HEK293 (cell line): ENCODE results near the gene CD99L2.

Experiments
- CTCF ChIA-PET: fragments of 350-600 bp; formaldehyde crosslinking; extraction: SDS; loops from one replicate; lab custom pipeline; 2021; ENCODE audit warnings: antibody characterized with exemption; lab: Yijun Ruan, JAX
- POLR2A ChIA-PET: fragments of 300-600 bp; formaldehyde crosslinking; extraction: SDS; loops from one replicate; lab custom pipeline; 2020; ENCODE audit warnings: antibody characterized with exemption, inconsistent platforms; lab: Yijun Ruan, JAX
- H3K27ac ChIP-seq: fragments of 200-500 bp; sonication (Bioruptor generic); 2 replicates; pipeline ENCODE4 v1.5.1; 2014; ENCODE audit warnings: low read depth, low read length, control low read depth, inconsistent platforms; ENCODE audit errors: extremely low read depth
- H3K36me3 ChIP-seq, 2 experiments: fragments of 200-500 bp in 1 of 2; sonication (Bioruptor generic) in 1 of 2; 1 replicate in 1 of 2; 2 replicates in 1 of 2; pipeline ENCODE4 v1.5.1; 2014 to 2017; ENCODE audit warnings: inconsistent platforms in 2 of 2, low read length in 2 of 2; ENCODE audit not compliant: control insufficient read depth in 2 of 2, insufficient read depth in 1 of 2
- H3K4me1 ChIP-seq: fragments of 200-500 bp; sonication (Bioruptor generic); 2 replicates; pipeline ENCODE4 v1.5.1; 2014; ENCODE audit warnings: mild to moderate bottlenecking, low read length, inconsistent platforms; ENCODE audit not compliant: control insufficient read depth, insufficient read depth
- H3K4me3 ChIP-seq: 2 replicates; pipeline ENCODE4 v1.5.1; 2011; ENCODE audit warnings: low read depth, mild to moderate bottlenecking, control low read depth, low read length, moderate library complexity
- H3K9me3 ChIP-seq: fragments of 200-500 bp; sonication (Bioruptor generic); 2 replicates; pipeline ENCODE4 v1.5.1; 2014; ENCODE audit warnings: low read depth, low read length, inconsistent platforms; ENCODE audit not compliant: control insufficient read depth, insufficient read depth
- BCL11B ChIP-seq: fragments of 450-650 bp; formaldehyde crosslinking; IDR thresholded peaks from 2 replicates; pipeline ENCODE4 v1.5.1; 2016; ENCODE audit warnings: low read depth, missing biosample characterization, missing genetic modification characterization
- GLI4 ChIP-seq: fragments of 450-650 bp; formaldehyde crosslinking; IDR thresholded peaks from 2 replicates; pipeline ENCODE4 v1.5.1; 2016; ENCODE audit warnings: missing biosample characterization, missing genetic modification characterization
- KLF9 ChIP-seq: fragments of 450-650 bp; formaldehyde crosslinking; IDR thresholded peaks from 2 replicates; pipeline ENCODE4 v1.5.1; 2016; ENCODE audit warnings: missing biosample characterization, missing genetic modification characterization, low read depth
- PATZ1 ChIP-seq: fragments of 450-650 bp; formaldehyde crosslinking; IDR thresholded peaks from 2 replicates; pipeline ENCODE4 v1.5.1; 2016; ENCODE audit warnings: missing biosample characterization, missing genetic modification characterization
- SALL2 ChIP-seq: fragments of 450-650 bp; formaldehyde crosslinking; IDR thresholded peaks from 2 replicates; pipeline ENCODE4 v1.5.0; 2017; ENCODE audit warnings: missing biosample characterization, mild to moderate bottlenecking, missing genetic modification characterization, borderline replicate concordance
- ZBTB20 ChIP-seq: fragments of 450-650 bp; formaldehyde crosslinking; IDR thresholded peaks from 2 replicates; pipeline ENCODE4 v1.5.1; 2016; ENCODE audit warnings: missing biosample characterization, missing genetic modification characterization
- ZBTB44 ChIP-seq: fragments of 450-650 bp; IDR thresholded peaks from 2 replicates; pipeline ENCODE4 v1.5.1; 2018; ENCODE audit warnings: missing biosample characterization, mild to moderate bottlenecking, missing genetic modification characterization
- ZNF112 ChIP-seq: fragments of 450-650 bp; formaldehyde crosslinking; IDR thresholded peaks from 2 replicates; pipeline ENCODE4 v1.5.0; 2017; ENCODE audit warnings: missing biosample characterization, missing genetic modification characterization
- ZNF132 ChIP-seq: fragments of 450-650 bp; formaldehyde crosslinking; IDR thresholded peaks from 2 replicates; pipeline ENCODE4 v1.5.1; 2017; ENCODE audit warnings: missing biosample characterization, missing genetic modification characterization, borderline replicate concordance
- ZNF138 ChIP-seq: fragments of 450-650 bp; formaldehyde crosslinking; IDR thresholded peaks from 2 replicates; pipeline ENCODE4 v1.5.1; 2016; ENCODE audit warnings: missing biosample characterization, missing genetic modification characterization, borderline replicate concordance
- ZNF174 ChIP-seq: fragments of 450-650 bp; formaldehyde crosslinking; IDR thresholded peaks from 2 replicates; pipeline ENCODE4 v1.5.0; 2017; ENCODE audit warnings: missing biosample characterization, mild to moderate bottlenecking, missing genetic modification characterization
- ZNF23 ChIP-seq: fragments of 450-650 bp; formaldehyde crosslinking; IDR thresholded peaks from 2 replicates; pipeline ENCODE4 v1.5.1; 2016; ENCODE audit warnings: missing biosample characterization, missing genetic modification characterization, borderline replicate concordance
- ZNF239 ChIP-seq: fragments of 450-650 bp; formaldehyde crosslinking; IDR thresholded peaks from 2 replicates; pipeline ENCODE4 v1.5.1; 2016; ENCODE audit warnings: missing biosample characterization, missing genetic modification characterization
- ZNF362 ChIP-seq: fragments of 450-650 bp; formaldehyde crosslinking; IDR thresholded peaks from 2 replicates; pipeline ENCODE4 v1.5.1; 2016; ENCODE audit warnings: missing biosample characterization, missing genetic modification characterization
- ZNF521 ChIP-seq: fragments of 450-650 bp; formaldehyde crosslinking; IDR thresholded peaks from 2 replicates; pipeline ENCODE4 v1.5.1; 2017; ENCODE audit warnings: missing biosample characterization, mild to moderate bottlenecking, missing genetic modification characterization
- ZNF561 ChIP-seq: fragments of 450-650 bp; IDR thresholded peaks from 2 replicates; pipeline ENCODE4 v1.5.1; 2018; ENCODE audit warnings: missing biosample characterization, missing genetic modification characterization, borderline replicate concordance
- ZNF571 ChIP-seq: fragments of 450-650 bp; formaldehyde crosslinking; IDR thresholded peaks from 2 replicates; pipeline ENCODE4 v1.5.0; 2017; ENCODE audit warnings: missing biosample characterization, missing genetic modification characterization
- ZNF704 ChIP-seq: fragments of 450-650 bp; formaldehyde crosslinking; IDR thresholded peaks from 2 replicates; pipeline ENCODE4 v1.5.1; 2016; ENCODE audit warnings: missing biosample characterization, missing genetic modification characterization
- ZNF747 ChIP-seq: fragments of 450-650 bp; formaldehyde crosslinking; IDR thresholded peaks from 2 replicates; pipeline ENCODE4 v1.5.1; 2016; ENCODE audit warnings: missing biosample characterization, missing genetic modification characterization
- ZNF777 ChIP-seq: fragments of 450-650 bp; formaldehyde crosslinking; IDR thresholded peaks from 2 replicates; pipeline ENCODE4 v1.5.1; 2017; ENCODE audit warnings: missing biosample characterization, missing genetic modification characterization, borderline replicate concordance
- ZSCAN23 ChIP-seq: fragments of 450-650 bp; formaldehyde crosslinking; IDR thresholded peaks from 2 replicates; pipeline ENCODE4 v1.5.1; 2016; ENCODE audit warnings: missing biosample characterization, missing genetic modification characterization

Gene CD99L2

GRCh38 chrX:150847088-150847487, 51.4 kb downstream of the CD99L2 start:
- TF ChIP-seq ZNF362 (tag by site-specific recombination) (no peak), ZNF132 (tag by site-specific recombination) (no peak), GLI4 (no peak), ZNF138 (tag by site-specific recombination) (no peak), ZNF239 (tag by site-specific recombination) (no peak), ZNF112 (tag by site-specific recombination) (no peak)
- H3K9me3 ChIP-seq, result no peaks in the 10 kb centered on the region
- H3K4me1 ChIP-seq, result no peaks in the 10 kb centered on the region
- H3K36me3 ChIP-seq, result no peaks in the 10 kb centered on the region
- H3K27ac ChIP-seq, result no peak overlapping the region
- ChIA-PET POLR2A (no interaction called here), CTCF (no interaction called here)
- no peak overlapping the region for H3K4me3 ChIP-seq

GRCh38 chrX:150846130-150846529, 52.3 kb downstream of the CD99L2 start:
- no peaks in the 10 kb centered on the region for H3K9me3 ChIP-seq
- ChIA-PET CTCF (no interaction called here), POLR2A (no interaction called here)
- no peaks in the 10 kb centered on the region for H3K36me3 ChIP-seq
- TF ChIP-seq ZNF174 (tag by site-specific recombination), result no peak
- TF ChIP-seq ZSCAN23 (tag by site-specific recombination), result no peak
- no peak overlapping the region for H3K27ac ChIP-seq
- no peak overlapping the region for H3K4me3 ChIP-seq
- no peaks in the 10 kb centered on the region for H3K4me1 ChIP-seq

- TF ChIP-seq ZNF777 (tag by site-specific recombination) (no peak), ZNF521 (tag by site-specific recombination) (no peak), ZNF23 (tag by site-specific recombination) (no peak), ZNF747 (tag by site-specific recombination) (no peak), ZNF561 (tag by site-specific recombination) (no peak), PATZ1 (tag by site-specific recombination) (no peak)
- no peaks in the 10 kb centered on the region for H3K4me1 ChIP-seq
- POLR2A ChIA-PET, result no interaction called here
- no peaks in the 10 kb centered on the region for H3K36me3 ChIP-seq
- H3K4me3 ChIP-seq, result no peak overlapping the region
- no peaks in the 10 kb centered on the region for H3K9me3 ChIP-seq
- H3K27ac ChIP-seq, result no peak overlapping the region
- CTCF ChIA-PET, result no interaction called here
Measured at GRCh38 chrX:150845091-150845490, 53.4 kb downstream of the CD99L2 start.

- no peak overlapping the region for H3K4me3 ChIP-seq
- no peaks in the 10 kb centered on the region for H3K36me3 ChIP-seq
- ChIA-PET CTCF (interaction anchor here (0.6 kb wide), 1 partner anchor 135 kb away, joined by 3 read pairs; no protein-coding TSS in a partner anchor), POLR2A (no interaction called here)
- no peaks in the 10 kb centered on the region for H3K4me1 ChIP-seq
- H3K9me3 ChIP-seq, result no peaks in the 10 kb centered on the region
- no peak overlapping the region for H3K27ac ChIP-seq
- no peak for TF ChIP-seq SALL2
- TF ChIP-seq ZBTB20 (tag by site-specific recombination), result no peak
- no peak for TF ChIP-seq ZNF571 (tag by site-specific recombination)
- TF ChIP-seq BCL11B (tag by site-specific recombination), result no peak
- TF ChIP-seq PATZ1 (tag by site-specific recombination), result no peak
- no peak for TF ChIP-seq ZNF704 (tag by site-specific recombination)
- no peak for TF ChIP-seq KLF9 (tag by site-specific recombination)
- no peak for TF ChIP-seq ZBTB44 (tag by site-specific recombination)
Measured at GRCh38 chrX:150844016-150844415, 54.5 kb downstream of the CD99L2 start.
